Measurements from ENCODE around the gene OPN1MW2. TPM values are rescaled to one million over a fixed set of nuclear protein-coding genes. Genes with fewer than 3 reads are reported as not detected.
"Not testable (repeated sequence)": the region's sequence is repeated elsewhere in the genome, so short reads cannot be mapped to it uniquely, and the experiment has no call there.

The OPN1MW2 gene
- total and polyA plus RNA-seq, 2 donors (not counting 3 experiments of a cell fraction or from before 2014, with no cell fraction given): not detected

DNA sequence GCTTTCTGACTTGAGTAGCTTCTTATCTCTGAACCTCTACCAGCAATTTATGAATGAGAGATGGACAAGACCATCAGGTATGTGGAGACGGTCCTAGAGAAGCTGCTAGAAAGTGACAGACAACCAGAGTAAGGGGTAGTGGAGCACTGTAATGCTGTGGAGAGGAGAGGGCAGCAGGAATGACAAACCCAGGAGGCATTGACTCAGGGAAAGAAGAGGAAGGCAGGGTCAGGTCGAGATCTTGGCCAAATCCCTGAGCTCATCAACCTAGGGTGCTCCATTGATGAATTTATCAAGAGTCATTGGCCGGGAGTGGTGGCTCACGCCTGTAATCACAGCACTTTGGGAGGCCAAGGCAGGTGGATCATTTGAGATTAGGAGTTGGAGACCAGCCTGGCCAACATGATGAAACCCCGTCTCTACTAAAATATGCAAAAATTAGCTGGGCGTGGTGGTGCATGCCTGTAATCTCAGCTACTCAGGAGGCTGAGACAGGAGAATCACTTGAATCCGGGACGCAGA lies 20.5 kb downstream of the OPN1MW2 start:
- H3K9me3 ChIP-seq (replicated peaks; ENCODE audit: control insufficient read depth, insufficient read depth, low read length); H3K9me1 ChIP-seq (replicated peaks; ENCODE audit: control insufficient read depth, extremely low read depth, insufficient read depth, low read length); H4K20me1 ChIP-seq (replicated peaks; ENCODE audit: control insufficient read depth, extremely low read depth, insufficient read depth, low read length); H3K4me3 ChIP-seq (replicated peaks in 1 of 3; ENCODE audit: insufficient read depth in 1 of 3, low read depth in 1 of 3, low read length in 3 of 3); intact Hi-C loops (cut with micrococcal nuclease); FAIRE-seq; H3K4me1 ChIP-seq (ENCODE audit: control insufficient read depth, extremely low read depth, insufficient read depth, low read length); H3K27me3 ChIP-seq (ENCODE audit: control insufficient read depth in 2 of 2, insufficient read depth in 2 of 2, low read length in 2 of 2); H3K27ac ChIP-seq (ENCODE audit: insufficient read depth, low read depth, low read length); dilution Hi-C loops (cut with MboI; ENCODE audit: extremely low pct_ligation_motif_present, low sequenced_read_pairs); H3K4me2 ChIP-seq (ENCODE audit: insufficient read depth, low read length); BruUV-seq (replicated peaks); H3K36me3 ChIP-seq (ENCODE audit: control insufficient read depth in 2 of 2, extremely low read depth in 1 of 2, insufficient read depth in 2 of 2, low read length in 2 of 2); H3K9ac ChIP-seq (replicated peaks; ENCODE audit: extremely low read depth, insufficient read depth, low read length); H2AFZ ChIP-seq (ENCODE audit: low read depth, low read length); DNase-seq (ENCODE audit: low read depth, low spot score); H3K79me2 ChIP-seq (ENCODE audit: control insufficient read depth, insufficient read depth, low read length): not testable (repeated sequence)
- ChIA-PET POLR2A (interaction anchor here (0.7 kb wide), 1 partner anchor 164 kb away, joined by 3 read pairs; no protein-coding TSS in a partner anchor), CTCF (interaction anchor here (0.9 to 1.2 kb wide), 2 partner anchors 103 to 227 kb away, joined by 4 to 5 read pairs; no protein-coding TSS in a partner anchor)

DNA sequence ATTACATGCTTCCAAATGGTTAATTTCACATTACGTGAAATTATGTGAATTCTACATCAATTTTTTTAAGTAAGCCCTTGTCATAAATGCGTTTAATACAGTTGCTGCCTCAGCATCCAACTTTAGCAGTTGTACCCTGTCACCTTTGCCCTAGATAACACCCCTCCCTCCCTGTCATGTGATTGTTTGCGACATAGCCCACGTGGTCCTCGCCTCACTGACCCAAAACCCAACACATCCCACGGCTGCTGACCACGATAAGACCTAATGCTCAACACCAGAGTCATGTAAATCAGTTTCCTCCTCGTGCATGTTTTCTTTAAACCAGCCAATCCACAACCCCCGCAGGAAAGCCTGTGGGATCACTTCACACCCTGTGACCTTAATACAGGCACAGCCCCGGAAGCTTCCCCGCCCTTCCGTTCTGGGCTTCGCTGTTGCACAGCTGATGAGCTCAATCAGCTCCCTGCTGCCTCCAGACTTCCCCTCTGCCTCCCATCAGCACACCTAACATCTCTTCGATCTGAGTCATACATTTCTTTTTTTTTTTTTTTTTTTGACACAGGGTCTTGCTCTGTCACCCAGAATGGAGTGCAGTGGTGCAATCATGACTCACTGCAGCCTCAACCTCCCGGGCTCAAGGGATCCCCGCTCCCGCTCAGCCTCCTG lies 28.0 kb downstream of the OPN1MW2 start:
- dilution Hi-C loops (cut with MboI; ENCODE audit: extremely low pct_ligation_motif_present, low sequenced_read_pairs); POLR2A ChIA-PET; H3K9me1 ChIP-seq (replicated peaks; ENCODE audit: control insufficient read depth, extremely low read depth, insufficient read depth, low read length); H3K9ac ChIP-seq (replicated peaks; ENCODE audit: extremely low read depth, insufficient read depth, low read length); intact Hi-C loops (cut with micrococcal nuclease); DNase-seq (ENCODE audit: low read depth, low spot score); H4K20me1 ChIP-seq (replicated peaks; ENCODE audit: control insufficient read depth, extremely low read depth, insufficient read depth, low read length); H3K36me3 ChIP-seq (ENCODE audit: control insufficient read depth in 2 of 2, extremely low read depth in 1 of 2, insufficient read depth in 2 of 2, low read length in 2 of 2); CTCF ChIA-PET; BruUV-seq (replicated peaks); H3K9me3 ChIP-seq (replicated peaks; ENCODE audit: control insufficient read depth, insufficient read depth, low read length); H3K4me3 ChIP-seq (replicated peaks in 1 of 3; ENCODE audit: insufficient read depth in 1 of 3, low read depth in 1 of 3, low read length in 3 of 3); H3K4me1 ChIP-seq (ENCODE audit: control insufficient read depth, extremely low read depth, insufficient read depth, low read length); H3K79me2 ChIP-seq (ENCODE audit: control insufficient read depth, insufficient read depth, low read length); H3K27me3 ChIP-seq (ENCODE audit: control insufficient read depth in 2 of 2, insufficient read depth in 2 of 2, low read length in 2 of 2); H2AFZ ChIP-seq (ENCODE audit: low read depth, low read length); H3K4me2 ChIP-seq (ENCODE audit: insufficient read depth, low read length); FAIRE-seq; H3K27ac ChIP-seq (ENCODE audit: insufficient read depth, low read depth, low read length): not testable (repeated sequence)

DNA sequence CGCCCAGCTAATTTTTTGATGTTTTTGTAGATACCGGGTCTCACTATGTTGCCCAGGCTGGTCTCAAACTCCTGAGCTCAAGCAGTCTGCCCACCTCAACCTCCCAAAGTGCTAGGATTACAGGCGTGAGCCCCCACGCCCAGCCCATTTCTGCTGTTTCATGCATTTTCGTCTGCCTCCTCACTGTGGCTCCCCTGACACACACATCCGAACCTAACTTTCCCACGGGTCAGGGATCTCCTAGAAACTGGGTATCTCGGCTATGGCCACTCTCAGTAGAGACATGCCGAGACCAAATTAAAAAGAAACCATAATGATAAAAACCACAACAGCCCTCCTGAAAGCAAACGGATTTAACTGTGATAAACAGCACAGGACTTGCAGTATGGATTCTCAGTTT lies 28.5 kb downstream of the OPN1MW2 start:
- BruUV-seq (replicated peaks); H3K4me2 ChIP-seq (ENCODE audit: insufficient read depth, low read length); H3K27me3 ChIP-seq (ENCODE audit: control insufficient read depth in 2 of 2, insufficient read depth in 2 of 2, low read length in 2 of 2); CTCF ChIA-PET; H3K9me3 ChIP-seq (replicated peaks; ENCODE audit: control insufficient read depth, insufficient read depth, low read length); POLR2A ChIA-PET; H3K9me1 ChIP-seq (replicated peaks; ENCODE audit: control insufficient read depth, extremely low read depth, insufficient read depth, low read length); H3K79me2 ChIP-seq (ENCODE audit: control insufficient read depth, insufficient read depth, low read length); H3K4me1 ChIP-seq (ENCODE audit: control insufficient read depth, extremely low read depth, insufficient read depth, low read length); H2AFZ ChIP-seq (ENCODE audit: low read depth, low read length); dilution Hi-C loops (cut with MboI; ENCODE audit: extremely low pct_ligation_motif_present, low sequenced_read_pairs); intact Hi-C loops (cut with micrococcal nuclease); H3K27ac ChIP-seq (ENCODE audit: insufficient read depth, low read depth, low read length); H3K9ac ChIP-seq (replicated peaks; ENCODE audit: extremely low read depth, insufficient read depth, low read length); FAIRE-seq; H3K36me3 ChIP-seq (ENCODE audit: control insufficient read depth in 2 of 2, extremely low read depth in 1 of 2, insufficient read depth in 2 of 2, low read length in 2 of 2); H3K4me3 ChIP-seq (replicated peaks in 1 of 3; ENCODE audit: insufficient read depth in 1 of 3, low read depth in 1 of 3, low read length in 3 of 3); H4K20me1 ChIP-seq (replicated peaks; ENCODE audit: control insufficient read depth, extremely low read depth, insufficient read depth, low read length); DNase-seq (ENCODE audit: low read depth, low spot score): not testable (repeated sequence)

DNA sequence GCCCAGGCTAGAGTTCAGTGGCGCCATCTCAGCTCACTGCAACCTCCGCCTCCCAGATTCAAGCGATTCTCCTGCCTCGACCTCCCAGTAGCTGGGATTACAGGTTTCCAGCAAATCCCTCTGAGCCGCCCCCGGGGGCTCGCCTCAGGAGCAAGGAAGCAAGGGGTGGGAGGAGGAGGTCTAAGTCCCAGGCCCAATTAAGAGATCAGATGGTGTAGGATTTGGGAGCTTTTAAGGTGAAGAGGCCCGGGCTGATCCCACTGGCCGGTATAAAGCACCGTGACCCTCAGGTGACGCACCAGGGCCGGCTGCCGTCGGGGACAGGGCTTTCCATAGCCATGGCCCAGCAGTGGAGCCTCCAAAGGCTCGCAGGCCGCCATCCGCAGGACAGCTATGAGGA lies 37.7 kb downstream of the OPN1MW2 start, which contains the start of gene OPN1MW3:
Gene OPN1MW3, plus strand, starts transcription at position 301 of the 400 bp plus-strand sequence. Its CDS starts 38 bp downstream, at position 339.
- dilution Hi-C loops (cut with MboI; ENCODE audit: extremely low pct_ligation_motif_present, low sequenced_read_pairs); FAIRE-seq; CTCF ChIA-PET: not testable (repeated sequence)

More for the DNA sequence above, 37.7 kb downstream of the OPN1MW2 start, which contains the start of gene OPN1MW3:
- H4K20me1 ChIP-seq (replicated peaks; ENCODE audit: control insufficient read depth, extremely low read depth, insufficient read depth, low read length); H3K9me3 ChIP-seq (replicated peaks; ENCODE audit: control insufficient read depth, insufficient read depth, low read length); H3K9ac ChIP-seq (replicated peaks; ENCODE audit: extremely low read depth, insufficient read depth, low read length); H2AFZ ChIP-seq (ENCODE audit: low read depth, low read length); H3K27ac ChIP-seq (ENCODE audit: insufficient read depth, low read depth, low read length); BruUV-seq (replicated peaks); H3K27me3 ChIP-seq (ENCODE audit: control insufficient read depth in 2 of 2, insufficient read depth in 2 of 2, low read length in 2 of 2); intact Hi-C loops (cut with micrococcal nuclease); H3K79me2 ChIP-seq (ENCODE audit: control insufficient read depth, insufficient read depth, low read length); DNase-seq (ENCODE audit: low read depth, low spot score); H3K4me2 ChIP-seq (ENCODE audit: insufficient read depth, low read length); POLR2A ChIA-PET; H3K9me1 ChIP-seq (replicated peaks; ENCODE audit: control insufficient read depth, extremely low read depth, insufficient read depth, low read length); H3K36me3 ChIP-seq (ENCODE audit: control insufficient read depth in 2 of 2, extremely low read depth in 1 of 2, insufficient read depth in 2 of 2, low read length in 2 of 2); H3K4me1 ChIP-seq (ENCODE audit: control insufficient read depth, extremely low read depth, insufficient read depth, low read length); H3K4me3 ChIP-seq (replicated peaks in 1 of 3; ENCODE audit: insufficient read depth in 1 of 3, low read depth in 1 of 3, low read length in 3 of 3): not testable (repeated sequence)
